HG02759 (cell line): ENCODE measurements around the gene TMEM191C.
"Not testable (repeated sequence)": the region's sequence is repeated elsewhere in the genome, so short reads cannot be mapped to it uniquely, and the experiment has no call there.

Source experiments
- ATAC-seq: cut with Tn5 transposase; IDR thresholded peaks from one replicate; pipeline ENCODE4 v1.9.1; 2021; ENCODE audit warnings: mild to moderate bottlenecking, moderate library complexity; ENCODE audit not compliant: unreplicated experiment

Gene TMEM191C

GRCh38 chr22:21469097-21469994, 2.2 kb downstream of the TMEM191C start:
- ATAC-seq: peak; percentile 1

- not testable (repeated sequence) for ATAC-seq
Observed at GRCh38 chr22:21472984-21473383, 5.8 kb downstream of the TMEM191C start.

GRCh38 chr22:21473664-21474063, 6.5 kb downstream of the TMEM191C start:
- not testable (repeated sequence) for ATAC-seq

- not testable (repeated sequence) for ATAC-seq
Observed at GRCh38 chr22:21484039-21484438, 16.9 kb downstream of the TMEM191C start.

DNA sequence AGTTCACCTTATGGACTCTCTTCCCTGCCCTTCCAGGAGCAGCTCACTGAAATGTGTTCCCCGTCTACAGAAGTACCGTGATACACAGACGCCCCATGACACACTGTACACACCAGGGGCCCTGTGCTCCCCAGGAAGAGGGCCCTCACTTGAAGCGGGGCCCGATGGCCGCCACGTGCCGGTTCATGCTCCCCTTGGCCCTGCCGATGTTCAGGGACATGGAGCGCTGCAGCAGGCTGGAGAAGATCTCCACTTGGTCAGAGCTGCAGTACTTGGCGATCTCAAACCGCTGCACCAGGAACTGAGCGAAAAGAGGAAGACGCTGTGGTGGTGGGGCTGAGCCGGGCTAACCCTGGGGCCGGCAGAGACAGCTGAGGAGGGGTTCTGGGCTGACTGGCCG, 20.5 kb downstream of the TMEM191C start:
- ATAC-seq: not testable (repeated sequence)

- ATAC-seq: not testable (repeated sequence)
Observed at GRCh38 chr22:21489149-21489680, 22.0 kb downstream of the TMEM191C start.

GRCh38 chr22:21490556-21490955, 23.4 kb downstream of the TMEM191C start:
- ATAC-seq: not testable (repeated sequence)

DNA sequence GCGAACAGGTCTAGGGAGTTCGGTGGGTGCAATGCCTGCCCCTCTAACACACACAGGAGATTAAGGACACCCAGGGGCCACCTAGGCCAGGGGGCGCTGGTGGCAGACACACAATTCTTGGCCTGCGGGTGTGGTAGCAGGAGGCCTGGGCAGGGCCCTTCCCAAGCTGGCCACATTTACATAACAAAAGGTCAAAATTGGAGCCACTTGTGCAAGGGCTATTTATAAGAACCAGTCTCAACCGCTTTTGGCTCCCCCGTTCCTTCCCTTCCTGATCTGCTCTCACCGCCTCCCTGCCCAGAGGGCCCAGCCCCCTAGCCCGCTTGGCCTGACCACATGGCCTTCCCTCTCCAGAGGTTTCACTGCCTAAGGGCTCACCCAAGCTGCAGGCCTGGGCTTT, 25.1 kb downstream of the TMEM191C start:
- not testable (repeated sequence) for ATAC-seq

DNA sequence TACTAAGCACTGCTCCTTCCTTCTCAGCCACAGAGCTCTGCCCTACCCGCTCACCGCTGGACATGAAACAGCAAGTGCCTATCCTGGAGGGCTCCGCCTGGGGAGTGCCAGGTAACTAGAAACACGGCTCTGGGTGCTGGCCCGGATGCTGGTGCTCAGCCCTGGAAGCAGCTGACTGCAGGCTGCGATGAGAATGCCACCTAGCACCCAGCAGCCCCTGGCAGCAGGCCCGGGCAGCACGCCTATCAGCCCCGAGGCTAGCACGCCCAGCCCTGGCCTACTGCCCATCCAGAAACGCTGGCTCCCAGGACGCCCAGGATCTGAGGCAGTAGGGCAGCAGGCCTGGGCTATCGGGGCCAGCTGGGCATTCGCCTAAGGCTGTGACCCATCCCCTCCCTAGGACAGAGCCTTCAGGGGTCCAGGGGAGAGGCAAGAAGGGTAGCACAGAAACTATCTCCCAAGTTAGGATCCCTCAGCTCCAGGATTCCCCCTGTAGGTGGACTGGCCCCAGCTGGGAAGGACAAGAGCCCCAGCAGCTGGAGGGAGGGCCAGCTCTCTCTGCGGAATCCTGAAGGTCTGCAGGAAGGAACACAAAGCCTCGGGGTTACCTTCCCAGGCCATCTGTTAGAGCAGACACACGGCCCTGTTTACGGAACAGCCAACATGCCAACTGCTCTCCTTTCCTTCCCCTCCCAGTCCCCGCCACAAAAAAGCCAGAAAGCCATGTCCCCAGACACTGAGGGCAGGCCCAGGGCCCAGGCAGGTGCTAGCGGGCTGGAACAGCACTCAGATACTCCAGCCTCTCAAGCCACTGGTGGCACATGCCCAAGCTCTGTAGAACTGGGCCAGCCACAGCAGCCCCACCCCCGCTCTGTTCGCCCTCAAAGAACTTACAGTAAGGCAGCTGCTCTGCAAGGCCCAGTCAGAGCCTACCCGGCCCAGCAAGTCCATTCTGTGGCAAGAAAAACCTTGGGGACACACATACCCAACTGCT, 26.9 kb downstream of the TMEM191C start:
- ATAC-seq: not testable (repeated sequence)

DNA sequence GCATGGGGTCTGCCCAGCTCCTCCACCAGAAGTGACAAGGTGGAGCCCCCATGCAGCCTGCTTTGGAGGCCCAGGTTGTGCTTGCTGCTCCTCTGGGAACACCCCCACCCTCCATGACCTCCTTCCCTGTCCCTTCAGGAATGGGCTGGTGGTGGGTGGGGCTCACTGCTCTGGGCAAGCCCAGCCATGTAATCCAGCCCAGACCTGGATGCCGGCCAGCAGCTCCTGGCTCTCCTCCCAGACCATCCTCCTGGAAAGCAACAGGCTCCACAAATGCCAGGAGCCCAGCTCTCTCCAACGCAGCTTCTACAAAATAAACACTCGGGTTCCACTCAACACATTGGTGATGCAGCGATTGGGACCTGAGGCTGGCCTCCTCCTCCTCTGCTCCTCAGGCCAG, 30.8 kb downstream of the TMEM191C start:
- not testable (repeated sequence) for ATAC-seq

DNA sequence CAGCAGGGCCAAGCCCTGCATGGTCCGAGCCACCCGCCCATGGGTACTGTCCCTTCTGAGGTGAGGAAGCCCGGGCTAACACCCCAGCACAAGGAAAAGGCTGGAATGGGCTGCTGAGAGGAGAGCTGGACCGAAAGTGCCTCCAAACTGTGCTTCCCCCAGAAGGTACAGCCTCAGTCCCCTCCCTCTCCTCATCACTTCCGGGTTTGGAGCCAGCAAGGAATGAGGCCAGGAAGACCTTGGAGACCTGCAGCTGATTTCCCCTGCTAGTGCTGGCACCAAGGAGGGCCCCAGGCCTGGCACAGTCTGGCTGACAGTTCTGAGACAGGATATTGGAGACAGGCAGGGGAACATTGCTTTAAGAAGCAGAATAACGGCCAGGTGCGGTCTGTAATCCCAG, 31.3 kb downstream of the TMEM191C start:
- ATAC-seq: not testable (repeated sequence)

GRCh38 chr22:21499623-21500506, 32.7 kb downstream of the TMEM191C start:
- ATAC-seq: not testable (repeated sequence)

DNA sequence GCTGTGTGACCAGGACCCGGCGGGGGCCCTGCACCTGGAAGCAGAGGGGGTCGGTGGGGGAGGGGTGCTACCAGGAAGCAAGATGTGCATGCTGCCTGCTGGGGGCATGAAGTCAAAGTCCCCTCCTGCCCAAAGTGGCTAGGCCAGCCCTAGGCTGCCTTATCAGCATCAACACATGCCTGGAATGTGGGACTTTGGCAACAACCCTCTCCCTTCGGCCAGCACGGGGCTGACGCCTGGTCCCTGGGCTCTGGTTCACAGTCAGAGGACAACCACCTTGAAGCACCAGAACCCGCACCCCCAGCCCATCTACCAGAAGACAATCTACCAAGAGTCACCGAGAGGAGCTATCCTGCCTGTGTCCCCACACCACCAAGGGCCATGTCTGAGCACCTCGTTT, 43.2 kb downstream of the TMEM191C start:
- ATAC-seq: not testable (repeated sequence)

DNA sequence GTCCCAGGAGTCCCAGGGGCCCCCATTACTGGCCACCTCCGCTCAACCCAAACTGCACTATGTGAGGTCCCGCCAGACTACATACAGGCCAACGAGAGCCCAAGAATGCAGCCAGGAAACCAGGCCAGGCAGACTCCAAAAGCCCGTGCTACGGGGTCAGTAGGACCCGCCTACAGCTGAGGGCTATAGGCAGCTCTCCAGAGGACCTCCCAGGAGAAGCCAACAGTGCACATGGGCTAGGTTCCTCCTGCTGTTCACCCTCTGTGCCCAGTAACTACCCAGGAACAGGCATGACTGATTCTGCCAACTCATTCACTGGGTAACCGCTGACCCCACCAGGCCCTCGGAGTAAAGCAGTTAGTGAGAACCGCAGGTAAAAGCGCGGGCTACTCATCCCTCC, 44.8 kb downstream of the TMEM191C start:
- ATAC-seq: not testable (repeated sequence)

GRCh38 chr22:21514117-21514516, 46.9 kb downstream of the TMEM191C start:
- not testable (repeated sequence) for ATAC-seq

GRCh38 chr22:21515234-21515633, 48.0 kb downstream of the TMEM191C start:
- not testable (repeated sequence) for ATAC-seq

- ATAC-seq: not testable (repeated sequence)
Observed at GRCh38 chr22:21516522-21516921, 49.3 kb downstream of the TMEM191C start.

DNA sequence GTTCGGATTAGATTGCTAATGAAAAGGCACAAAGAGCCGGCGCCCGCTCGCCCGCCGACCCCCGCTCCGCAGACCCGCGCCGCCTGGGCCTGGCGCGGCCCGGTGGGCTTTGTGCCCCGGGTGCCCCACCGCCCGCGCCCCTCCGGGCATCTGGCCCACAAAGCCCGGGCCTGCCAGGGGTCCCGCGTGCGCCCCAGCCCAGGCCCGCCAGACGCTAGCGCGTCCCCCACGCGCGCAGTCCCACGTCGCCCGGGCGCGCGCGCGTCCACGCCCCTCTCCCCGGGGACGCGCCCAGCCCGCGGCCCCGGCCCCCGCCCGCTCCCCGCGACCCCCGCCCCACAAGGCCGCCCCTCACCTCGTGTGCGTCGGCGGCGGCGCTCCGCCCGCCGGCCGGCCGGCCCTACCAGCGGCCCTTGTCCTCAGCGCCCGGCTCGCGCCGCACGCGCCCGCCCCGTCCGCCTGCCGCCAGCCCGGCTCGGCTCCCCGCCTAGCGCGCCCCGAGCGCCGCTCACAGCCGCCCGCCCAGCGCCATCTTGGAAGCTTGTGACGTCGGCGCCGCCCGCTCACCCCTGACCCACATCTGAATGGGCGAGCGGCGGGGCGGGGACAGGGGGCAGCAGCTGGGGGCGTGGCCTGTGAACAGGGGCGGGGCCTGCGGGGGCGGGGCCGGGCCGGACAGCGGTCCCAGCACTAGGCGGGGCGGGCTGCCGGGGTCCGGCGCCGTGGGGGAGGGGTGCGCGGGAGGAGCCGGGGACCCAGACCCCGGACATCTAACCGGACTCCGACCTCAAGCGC, 50.0 kb downstream of the TMEM191C start:
- peak; percentile 91 for ATAC-seq
